ENCODE data around the gene SYTL3. TPM values are rescaled to one million over a fixed set of nuclear protein-coding genes. Genes with fewer than 3 reads are reported as not detected.

SYTL3 gene
- total RNA-seq, 1 experiment from 2014 or later, result 0.09 TPM

DNA sequence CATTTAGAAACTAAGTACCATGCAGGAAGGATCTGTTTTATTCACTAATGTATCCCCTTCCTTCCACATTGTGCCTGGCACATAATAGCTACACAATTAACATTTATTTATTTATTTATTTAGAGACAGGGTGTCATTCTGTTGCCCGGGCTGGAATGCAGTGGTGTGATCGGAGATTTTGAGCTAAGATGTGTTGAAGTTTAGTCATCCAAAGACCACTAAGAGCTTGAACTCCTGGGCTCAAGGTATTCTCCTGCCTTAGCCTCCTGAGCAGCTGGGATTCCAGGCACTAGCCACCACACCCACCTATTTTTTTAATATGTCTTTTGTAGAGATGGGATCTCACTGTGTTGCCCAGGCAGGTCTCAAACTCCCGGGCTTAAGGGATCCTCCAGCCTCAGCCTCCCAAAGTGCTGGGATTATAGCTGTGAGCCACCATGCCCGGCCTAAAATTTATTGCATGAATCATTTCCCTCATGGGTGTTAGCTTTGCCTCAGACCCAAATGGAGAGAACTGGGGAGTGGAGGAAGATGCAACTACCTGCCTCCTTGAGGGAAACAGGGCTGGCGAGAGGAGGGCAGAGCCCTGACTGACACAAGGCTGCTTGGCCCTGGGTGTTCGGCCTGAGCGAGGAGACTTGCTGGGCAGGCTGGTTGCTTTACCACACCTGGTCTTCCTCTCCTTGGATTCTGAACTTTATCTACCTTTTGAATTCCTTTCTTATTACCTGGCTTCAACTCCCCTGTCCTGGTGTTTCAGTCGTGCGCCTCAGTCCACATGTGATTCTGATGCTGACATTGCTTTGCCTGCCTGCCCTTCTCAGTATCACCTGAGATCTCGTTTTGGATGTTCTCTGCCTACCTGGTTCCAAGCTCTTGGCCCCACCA is 3.6 kb upstream of the SYTL3 start:
- Histone ChIP-seq H3K56ac (ENCODE audit: insufficient read length, low read depth, low read length) (no peak overlapping the region), H2BK120ac (ENCODE audit: low read depth, low read length, poor library complexity, severe bottlenecking) (no peak overlapping the region), H3K4me2 (ENCODE audit: insufficient read depth, insufficient read length, low read length) (no peak overlapping the region), H3K18ac (ENCODE audit: insufficient read length, low read depth, low read length) (no peak overlapping the region), H3K79me2 (ENCODE audit: insufficient read depth, low read length) (no peaks in the 10 kb centered on the region; the same call in 1 of the 2 replicates), H3K79me1 (ENCODE audit: insufficient read depth, low read depth, low read length, poor library complexity, severe bottlenecking) (no peaks in the 10 kb centered on the region), H2BK15ac (ENCODE audit: low read depth, low read length) (no peak overlapping the region), H3K9me3 (ENCODE audit: control insufficient read depth, low read depth, low read length) (no peaks in the 10 kb centered on the region), H2AK5ac (ENCODE audit: insufficient read length, low read length) (no peak overlapping the region), H2AFZ (ENCODE audit: low read length) (no peak overlapping the region), H3K27me3 (ENCODE audit: insufficient read depth, low read length) (peaks cover 5% of the 10 kb centered on the region; the same call in 1 of the 2 replicates), H4K8ac (replicated peaks; ENCODE audit: insufficient read length, low read depth, low read length) (no peak overlapping the region), H3K23ac (ENCODE audit: insufficient read length, low read depth, low read length) (no peak overlapping the region), H3K9ac (ENCODE audit: extremely low read depth, insufficient read length, low read length) (no peak overlapping the region), H2BK5ac (ENCODE audit: insufficient read length, low read length) (no peak overlapping the region), H3K4ac (ENCODE audit: low read depth, low read length) (no peak overlapping the region), H3K23me2 (ENCODE audit: insufficient read length, low read depth, low read length, poor library complexity, severe bottlenecking) (peaks cover 4% of the 10 kb centered on the region), H2BK20ac (ENCODE audit: low read depth, low read length, poor library complexity, severe bottlenecking) (no peak overlapping the region), H3K4me1 (ENCODE audit: insufficient read depth, low read length) (no peaks in the 10 kb centered on the region), H4K5ac (ENCODE audit: insufficient read length, low read depth, low read length) (no peak overlapping the region), H4K91ac (ENCODE audit: insufficient read length, low read depth, low read length) (no peak overlapping the region), H3K27ac (ENCODE audit: insufficient read length, low read depth, low read length) (no peak overlapping the region), H2BK12ac (ENCODE audit: insufficient read length, low read depth, low read length) (no peak overlapping the region), H4K20me1 (ENCODE audit: control insufficient read depth, insufficient read depth, insufficient read length) (no peaks in the 10 kb centered on the region), H3K14ac (ENCODE audit: insufficient read depth, low read length) (no peak overlapping the region), H3T11ph (ENCODE audit: low read length) (no peak overlapping the region)
- no peaks in the 10 kb centered on the region for H3K9me3 Mint-ChIP-seq
- peaks cover 20% of the 10 kb centered on the region for H3K27me3 Mint-ChIP-seq (ENCODE audit: low read depth)
- no peak for DNase-seq
- H3K27ac Mint-ChIP-seq, result no peak overlapping the region
- peak overlapping the region; percentile 93 to 98; a peak in 3 of 5 replicates for H3K4me3 Mint-ChIP-seq
- TF ChIP-seq, protein P1, sequence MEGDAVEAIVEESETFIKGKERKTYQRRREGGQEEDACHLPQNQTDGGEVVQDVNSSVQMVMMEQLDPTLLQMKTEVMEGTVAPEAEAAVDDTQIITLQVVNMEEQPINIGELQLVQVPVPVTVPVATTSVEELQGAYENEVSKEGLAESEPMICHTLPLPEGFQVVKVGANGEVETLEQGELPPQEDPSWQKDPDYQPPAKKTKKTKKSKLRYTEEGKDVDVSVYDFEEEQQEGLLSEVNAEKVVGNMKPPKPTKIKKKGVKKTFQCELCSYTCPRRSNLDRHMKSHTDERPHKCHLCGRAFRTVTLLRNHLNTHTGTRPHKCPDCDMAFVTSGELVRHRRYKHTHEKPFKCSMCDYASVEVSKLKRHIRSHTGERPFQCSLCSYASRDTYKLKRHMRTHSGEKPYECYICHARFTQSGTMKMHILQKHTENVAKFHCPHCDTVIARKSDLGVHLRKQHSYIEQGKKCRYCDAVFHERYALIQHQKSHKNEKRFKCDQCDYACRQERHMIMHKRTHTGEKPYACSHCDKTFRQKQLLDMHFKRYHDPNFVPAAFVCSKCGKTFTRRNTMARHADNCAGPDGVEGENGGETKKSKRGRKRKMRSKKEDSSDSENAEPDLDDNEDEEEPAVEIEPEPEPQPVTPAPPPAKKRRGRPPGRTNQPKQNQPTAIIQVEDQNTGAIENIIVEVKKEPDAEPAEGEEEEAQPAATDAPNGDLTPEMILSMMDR (conservative IDR thresholded peaks at IDR 0.05), result no peak
- peaks cover 3 to 13% (median 4%) of the 10 kb centered on the region in 3 experiments; a peak in 5 of 7 replicates for H3K36me3 Mint-ChIP-seq (ENCODE audit: insufficient read depth in 1 of 3, low read depth in 3 of 3)
- no CpG with 5 or more reads among the region's 10 CpGs for WGBS (ENCODE audit: extremely low coverage, insufficient read length, low lambda C conversion rate)
- peaks cover 16 to 27% of the 10 kb centered on the region in 2 experiments for H3K4me1 Mint-ChIP-seq

All from H9 (cell line).